Uterus (tissue), 2 donors: ENCODE data around the gene CRACDL.

Experiments
- POLR2A ChIP-seq, 2 donors: fragments of 450-650 bp; IDR thresholded peaks; one replicate each; pipeline ENCODE4 v1.6.1; 2016; ENCODE audit warnings: antibody characterized with exemption in 2 of 2, mild to moderate bottlenecking in 1 of 2, moderate library complexity in 1 of 2
- TF ChIP-seq, protein P1 (sequence below), 4 experiments: fragments of 200-600 bp in 2 of 4; fragments of 450-650 bp in 2 of 4; sonication (generic) in 2 of 4; IDR thresholded peaks; one replicate each; pipeline ENCODE4 v1.5.1; 2016 to 2019; ENCODE audit warnings: antibody characterized with exemption in 4 of 4, mild to moderate bottlenecking in 2 of 4, moderate library complexity in 1 of 4

DNA sequence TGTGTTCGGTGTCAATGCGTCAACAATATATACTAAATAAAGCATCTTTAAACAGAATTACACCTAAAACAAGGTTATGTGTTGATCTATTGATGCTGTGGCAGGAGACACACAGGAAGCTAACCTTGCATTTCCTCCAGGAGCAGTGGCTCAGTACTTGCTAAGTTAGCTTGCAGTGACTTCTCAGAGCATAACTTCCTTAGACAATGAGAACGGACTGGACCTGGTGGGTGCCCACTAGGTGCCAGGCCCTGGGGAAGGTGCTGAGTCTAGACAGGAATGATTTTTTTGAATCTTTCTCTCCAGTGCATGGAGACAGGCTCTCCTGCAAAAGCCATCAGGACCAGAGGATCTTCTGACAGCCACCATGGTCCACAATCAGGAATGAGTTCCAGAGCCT lies 131.3 kb downstream of the CRACDL start:
- TF ChIP-seq POLR2A (IDR thresholded peaks at IDR 0.05), result no peak
- TF ChIP-seq, protein P1, sequence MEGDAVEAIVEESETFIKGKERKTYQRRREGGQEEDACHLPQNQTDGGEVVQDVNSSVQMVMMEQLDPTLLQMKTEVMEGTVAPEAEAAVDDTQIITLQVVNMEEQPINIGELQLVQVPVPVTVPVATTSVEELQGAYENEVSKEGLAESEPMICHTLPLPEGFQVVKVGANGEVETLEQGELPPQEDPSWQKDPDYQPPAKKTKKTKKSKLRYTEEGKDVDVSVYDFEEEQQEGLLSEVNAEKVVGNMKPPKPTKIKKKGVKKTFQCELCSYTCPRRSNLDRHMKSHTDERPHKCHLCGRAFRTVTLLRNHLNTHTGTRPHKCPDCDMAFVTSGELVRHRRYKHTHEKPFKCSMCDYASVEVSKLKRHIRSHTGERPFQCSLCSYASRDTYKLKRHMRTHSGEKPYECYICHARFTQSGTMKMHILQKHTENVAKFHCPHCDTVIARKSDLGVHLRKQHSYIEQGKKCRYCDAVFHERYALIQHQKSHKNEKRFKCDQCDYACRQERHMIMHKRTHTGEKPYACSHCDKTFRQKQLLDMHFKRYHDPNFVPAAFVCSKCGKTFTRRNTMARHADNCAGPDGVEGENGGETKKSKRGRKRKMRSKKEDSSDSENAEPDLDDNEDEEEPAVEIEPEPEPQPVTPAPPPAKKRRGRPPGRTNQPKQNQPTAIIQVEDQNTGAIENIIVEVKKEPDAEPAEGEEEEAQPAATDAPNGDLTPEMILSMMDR (IDR thresholded peaks at IDR 0.05), result no peak
